Anterior cingulate cortex (tissue), 58 donors: ENCODE measurements around the gene WDR93.

Experiments used
- DNase-seq, 58 donors: peaks; one replicate each; lab custom pipeline; 2025; lab: John Stamatoyannopoulos, UW

Gene WDR93

GRCh38 chr15:89690276-89691218 lies at the start of gene WDR93, which contains the start of gene PEX11A:
WDR93 (plus strand) TSS chr15:89690811; CDS start chr15:89701747, 10,936 bp downstream.
PEX11A (minus strand) TSS chr15:89690754; CDS start chr15:89690632, 122 bp downstream.
- DNase-seq, result peak in 45 of 58 donors; percentile 25 to 73 (median 47)

DNA sequence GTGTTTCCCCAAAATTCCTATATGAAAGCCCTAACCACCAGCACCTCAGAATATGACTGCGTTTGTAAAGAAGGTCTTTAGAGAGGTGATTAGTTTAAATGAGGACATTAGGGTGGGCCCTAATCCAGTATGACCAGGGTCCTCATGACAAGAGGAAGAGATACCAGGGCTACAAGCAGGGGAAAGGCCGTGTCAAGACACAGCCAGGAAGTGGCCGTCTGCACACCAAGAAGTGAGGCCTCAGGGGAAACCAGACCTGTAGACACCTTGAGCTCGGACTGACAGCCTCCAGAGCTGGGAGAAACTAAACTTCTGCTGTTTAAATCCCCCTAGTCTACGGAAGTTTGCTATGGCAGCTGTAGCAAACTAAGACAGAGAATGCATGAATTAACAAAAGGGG lies 49.6 kb upstream of the WDR93 start:
- DNase-seq, result no peak

- DNase-seq, result no peak
Observed at GRCh38 chr15:89642106-89642505, 48.5 kb upstream of the WDR93 start.

DNA sequence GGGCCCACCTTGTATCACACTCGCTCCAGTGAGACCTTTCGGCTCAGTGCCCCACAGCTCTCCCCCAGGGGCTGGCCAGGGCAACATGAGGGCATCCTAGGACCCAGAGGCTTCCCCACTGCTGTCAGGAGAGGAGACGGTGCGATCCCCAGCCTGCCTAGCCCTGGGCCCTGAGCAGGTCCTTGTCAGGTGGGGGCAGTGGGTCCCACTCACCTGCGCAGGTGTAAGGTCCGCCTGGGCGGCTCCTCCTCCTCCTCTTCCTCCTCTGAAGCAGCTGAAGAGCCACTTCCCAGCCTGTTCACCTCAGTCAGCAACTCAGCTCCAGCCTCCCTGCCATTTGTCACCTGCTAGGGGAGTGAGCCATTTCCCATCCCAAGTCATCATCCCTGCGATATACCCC lies 44.9 kb upstream of the WDR93 start:
- DNase-seq, result no peak

DNA sequence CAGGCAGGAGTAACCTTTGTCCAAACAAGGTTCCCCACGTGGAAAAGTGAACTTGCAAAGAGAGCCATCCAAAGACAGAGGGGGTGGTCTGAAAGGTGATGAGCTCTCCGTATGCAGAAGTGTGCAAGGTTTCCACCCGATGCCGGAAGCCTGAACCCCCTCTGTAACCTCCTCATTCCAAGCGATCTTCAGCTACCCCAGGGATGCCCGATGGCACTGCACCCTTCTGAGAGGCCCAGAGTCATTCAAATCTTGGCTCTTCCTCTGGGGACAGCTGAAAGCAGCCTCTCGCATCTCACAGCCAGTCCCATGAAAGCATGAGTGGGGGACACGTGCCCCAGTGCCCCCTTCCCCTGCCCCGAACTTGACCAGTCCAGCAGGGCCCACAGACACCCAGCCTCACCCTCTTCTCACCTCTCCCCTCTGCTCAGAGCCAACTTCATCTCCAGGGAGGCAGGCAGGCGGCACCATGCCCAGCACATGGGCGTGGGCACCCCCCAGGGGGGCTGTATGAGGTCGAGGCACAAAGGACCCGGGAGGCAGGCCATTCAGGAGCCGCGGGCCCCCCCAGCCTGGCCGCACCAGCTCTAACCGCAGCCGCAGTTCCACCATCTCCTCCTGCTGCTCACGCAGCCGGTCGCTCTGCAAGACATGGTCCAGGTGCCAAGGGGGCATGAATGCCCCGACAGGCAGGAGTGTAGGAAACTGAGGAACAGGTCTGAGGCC lies 44.0 kb upstream of the WDR93 start:
- no peak for DNase-seq

DNA sequence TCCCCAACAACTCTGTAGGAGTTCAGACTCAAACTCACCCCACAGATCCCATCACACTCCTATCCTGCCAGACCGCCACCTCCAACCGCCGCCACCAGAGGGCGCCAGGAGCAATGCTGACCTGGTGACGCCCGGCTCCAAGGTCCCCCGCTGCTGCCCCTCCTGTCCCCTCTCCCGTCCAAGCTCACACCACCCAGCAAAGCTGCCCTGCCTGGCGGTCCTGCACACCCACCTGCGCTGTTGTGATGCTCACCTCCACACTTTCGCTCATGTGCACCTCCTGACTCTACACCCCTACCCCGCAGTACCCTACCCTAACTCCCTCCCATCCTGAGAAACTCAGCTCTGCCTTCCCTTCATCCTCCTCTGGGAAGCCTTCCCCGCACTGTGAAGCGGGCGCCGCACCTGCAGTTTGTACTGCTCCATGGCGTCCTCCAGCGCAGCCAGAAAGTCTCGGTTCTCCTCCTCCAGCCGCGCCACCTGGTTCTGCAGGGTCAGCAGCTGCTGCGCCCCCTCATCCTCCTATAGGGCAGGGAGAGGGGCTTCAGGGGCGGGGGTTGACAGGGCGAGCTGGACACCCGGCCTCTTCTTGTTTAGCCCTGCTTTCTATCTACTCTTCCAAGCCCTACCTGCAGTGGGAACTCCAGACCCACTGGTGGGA lies 43.3 kb upstream of the WDR93 start:
- peak in 29 of 58 donors; percentile 3 to 73 (median 19) for DNase-seq

GRCh38 chr15:89648106-89649012 lies 42.3 kb upstream of the WDR93 start:
- no peak for DNase-seq

- no peak for DNase-seq
Observed at GRCh38 chr15:89649013-89649625, 41.5 kb upstream of the WDR93 start.

- DNase-seq, result no peak
Observed at GRCh38 chr15:89649716-89650115, 40.9 kb upstream of the WDR93 start.

GRCh38 chr15:89652131-89652530 lies 38.5 kb upstream of the WDR93 start:
- no peak for DNase-seq

DNA sequence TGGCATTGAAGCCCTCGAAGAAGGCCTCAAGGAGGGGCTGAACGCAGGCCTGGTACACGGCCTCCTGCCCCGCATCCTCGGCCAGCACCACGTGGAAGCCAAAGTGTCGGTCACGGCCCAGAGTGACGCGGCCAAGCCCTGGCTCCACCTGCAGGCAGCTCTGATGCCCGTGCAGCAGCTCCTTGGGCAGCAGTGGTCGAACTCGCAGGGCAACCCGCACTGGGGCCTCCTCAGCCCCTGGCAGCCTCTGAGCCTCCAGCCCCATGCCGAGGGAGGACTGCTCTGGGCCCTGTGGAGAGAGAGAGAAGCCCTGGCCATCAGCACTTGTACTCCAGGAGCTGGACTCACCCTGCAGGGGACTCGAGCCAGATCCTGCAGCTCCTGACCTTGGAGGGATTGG lies 37.9 kb upstream of the WDR93 start:
- DNase-seq, result no peak

DNA sequence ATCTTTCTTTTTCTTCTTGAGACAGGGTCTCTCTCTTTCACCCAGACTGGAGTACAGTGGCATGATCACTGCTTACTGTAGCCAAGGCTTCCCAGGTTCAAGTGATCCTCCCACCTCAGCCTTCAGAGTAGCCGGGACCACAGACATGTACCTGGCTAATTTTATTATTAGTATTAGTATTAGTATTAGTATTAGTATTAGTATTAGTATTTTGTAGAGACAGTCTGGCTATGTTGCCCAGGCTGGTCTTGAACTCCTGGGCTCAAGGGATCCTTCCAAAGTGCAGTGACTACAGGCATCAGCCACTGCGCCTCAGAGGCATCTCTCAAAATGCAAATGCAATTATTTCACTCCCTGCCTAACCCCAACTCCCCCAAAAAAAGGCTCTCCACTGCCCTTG lies 37.0 kb upstream of the WDR93 start:
- DNase-seq, result no peak

- DNase-seq, result no peak
Observed at GRCh38 chr15:89654301-89654761, 36.3 kb upstream of the WDR93 start.

DNA sequence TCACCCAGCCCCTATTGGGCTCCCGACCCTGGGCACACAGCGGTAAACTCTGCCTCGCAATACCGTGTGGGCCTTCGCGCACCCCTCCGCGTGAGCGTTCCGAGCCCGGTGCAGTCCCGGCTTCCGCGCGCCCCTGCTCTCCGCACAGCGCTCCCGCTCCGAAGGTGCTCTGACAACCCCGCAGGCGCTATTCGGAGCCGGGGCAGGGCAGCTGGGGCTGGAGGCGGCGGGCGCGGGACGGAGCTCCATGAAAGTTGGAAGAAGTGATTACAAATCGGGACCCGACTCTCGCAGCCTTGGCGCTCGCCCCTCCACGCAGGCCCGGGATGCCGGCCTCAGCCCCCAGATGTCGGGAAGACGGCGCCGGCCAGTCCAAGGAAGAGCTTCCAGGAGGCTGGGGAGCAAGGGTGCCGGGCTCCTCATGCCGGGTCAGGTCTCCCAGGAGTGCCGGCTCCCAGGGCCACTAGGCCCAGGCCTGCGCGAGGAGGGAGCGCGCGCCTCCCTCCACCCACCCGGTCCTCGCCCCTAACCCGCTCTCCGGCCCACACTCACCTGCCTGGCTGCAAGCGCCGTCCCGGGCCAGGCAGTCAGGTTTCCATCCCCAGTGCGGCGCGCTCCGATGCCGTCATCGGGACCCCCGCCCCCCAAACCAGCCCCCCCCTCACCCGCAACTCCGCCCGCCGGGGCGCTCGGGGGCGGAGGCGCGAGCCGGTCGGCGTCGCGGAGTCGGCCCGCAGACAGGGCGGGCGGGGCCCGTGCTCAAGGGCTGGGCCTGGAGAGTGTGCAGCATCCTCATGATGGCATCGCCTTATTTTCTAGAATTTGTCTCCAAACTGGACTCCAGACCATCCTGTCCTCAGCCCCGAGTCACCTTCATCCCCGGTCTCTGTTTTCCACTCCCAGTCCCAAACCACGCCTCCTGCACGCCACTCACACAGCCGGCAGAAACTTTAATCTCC lies 35.5 kb upstream of the WDR93 start, which contains the start of gene KIF7:
KIF7 (minus strand) TSS at position 621 of the 959 bp plus-strand sequence. CDS start 2,537 bp downstream, outside the sequence.
- DNase-seq, result peak in 8 of 58 donors; percentile 8 to 29 (median 16)

GRCh38 chr15:89656116-89656815 lies 34.3 kb upstream of the WDR93 start:
- DNase-seq, result no peak

DNA sequence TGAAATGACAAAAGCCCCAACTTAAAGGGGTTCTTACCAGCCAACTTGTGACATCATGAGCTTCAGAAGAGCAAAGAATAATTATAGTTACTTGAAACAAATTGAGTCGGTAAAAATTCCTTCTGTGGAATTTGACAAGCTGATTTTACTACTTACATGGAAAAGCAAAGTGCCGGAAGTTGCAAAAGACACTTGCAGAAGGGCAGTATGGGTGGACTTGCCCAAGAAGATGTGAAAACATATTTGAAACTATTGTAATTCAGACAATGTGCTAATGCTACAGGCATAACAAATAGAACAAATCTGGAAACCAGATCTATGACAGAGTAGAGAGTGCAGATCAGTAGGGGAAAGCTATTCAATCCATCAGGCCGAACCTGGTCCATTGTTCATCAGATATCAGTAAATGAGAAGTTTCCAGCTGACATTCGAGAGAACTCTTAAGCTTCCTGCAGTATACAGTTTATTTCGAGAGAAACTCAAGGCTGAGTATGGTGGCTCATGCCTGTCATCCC lies 32.9 kb upstream of the WDR93 start:
- DNase-seq, result no peak

GRCh38 chr15:89659295-89659694 lies 31.3 kb upstream of the WDR93 start:
- DNase-seq, result no peak
